Measurements from ENCODE around the gene CAPN8. TPM values are rescaled to one million over a fixed set of nuclear protein-coding genes. Genes with fewer than 3 reads are reported as not detected.

The CAPN8 gene
- total and polyA plus RNA-seq, 4 donors, result 0.08 to 0.16 TPM; not detected in 2

- Histone ChIP-seq H3K27me3 (ENCODE audit: control insufficient read depth in 4 of 4, insufficient read depth in 4 of 4, low read length in 3 of 4) (no peaks in the 10 kb centered on the region), H3K36me3 (ENCODE audit: control insufficient read depth in 4 of 4, insufficient read depth in 3 of 4, low read depth in 1 of 4, low read length in 3 of 4) (no peaks in the 10 kb centered on the region), H3K27ac (ENCODE audit: low read depth in 1 of 2, low read length in 2 of 2) (no peak overlapping the region), H3K4me3 (ENCODE audit: low read depth in 1 of 3, low read length in 3 of 3) (no peak overlapping the region), H3K4me1 (ENCODE audit: control insufficient read depth in 4 of 4, insufficient read depth in 4 of 4, low read length in 3 of 4) (peaks cover 6 to 27% (median 21%) of the 10 kb centered on the region in 4 donors), H3K9me3 (ENCODE audit: control insufficient read depth in 4 of 4, low read length in 3 of 4) (no peaks in the 10 kb centered on the region), H3K9ac (ENCODE audit: low read depth in 1 of 2, low read length in 2 of 2) (no peak overlapping the region)
- TF ChIP-seq NR2F2 (IDR thresholded peaks at IDR 0.05) (peak; percentile 9), HNF4A (conservative IDR thresholded peaks at IDR 0.05) (no peak)
- 84% methylated on average over 4 of the region's 4 CpGs for WGBS
- DNase-seq (ENCODE audit: low spot score), result no peak
These were observed 48.0 kb downstream of the CAPN8 start for GRCh38 chr1:223617323-223618070.

GRCh38 chr1:223616586-223616985 is 48.9 kb downstream of the CAPN8 start:
- 94% methylated on average over 4 of the region's 4 CpGs for WGBS
- H3K9ac ChIP-seq (ENCODE audit: low read depth in 1 of 2, low read length in 2 of 2), result no peak overlapping the region
- no peak for TF ChIP-seq HNF4A (conservative IDR thresholded peaks at IDR 0.05)

GRCh38 chr1:223611936-223612335 is 53.6 kb downstream of the CAPN8 start:
- TF ChIP-seq HNF4A (conservative IDR thresholded peaks at IDR 0.05), result no peak
- TF ChIP-seq NR2F2 (IDR thresholded peaks at IDR 0.05), result no peak
- no peak for TF ChIP-seq HNF4G (IDR thresholded peaks at IDR 0.05)
- Histone ChIP-seq H3K4me1 (ENCODE audit: control insufficient read depth in 4 of 4, insufficient read depth in 4 of 4, low read length in 3 of 4) (no peaks in the 10 kb centered on the region), H3K36me3 (ENCODE audit: control insufficient read depth in 4 of 4, insufficient read depth in 3 of 4, low read depth in 1 of 4, low read length in 3 of 4) (no peaks in the 10 kb centered on the region), H3K27me3 (ENCODE audit: control insufficient read depth in 4 of 4, insufficient read depth in 4 of 4, low read length in 3 of 4) (no peaks in the 10 kb centered on the region), H3K27ac (ENCODE audit: low read depth in 1 of 2, low read length in 2 of 2) (no peak overlapping the region), H3K9ac (ENCODE audit: low read depth in 1 of 2, low read length in 2 of 2) (no peak overlapping the region), H3K9me3 (ENCODE audit: control insufficient read depth in 4 of 4, low read length in 3 of 4) (no peaks in the 10 kb centered on the region), H3K4me3 (ENCODE audit: low read depth in 1 of 3, low read length in 3 of 3) (no peak overlapping the region)
- 42% methylated on average over 1 of the region's 1 CpG for WGBS
- DNase-seq (ENCODE audit: low spot score), result no peak

More at GRCh38 chr1:223616586-223616985, 48.9 kb downstream of the CAPN8 start:
- no peak for DNase-seq (ENCODE audit: low spot score)
- no peak overlapping the region for H3K27ac ChIP-seq (ENCODE audit: low read depth in 1 of 2, low read length in 2 of 2)
- H3K36me3 ChIP-seq (ENCODE audit: control insufficient read depth in 4 of 4, insufficient read depth in 3 of 4, low read depth in 1 of 4, low read length in 3 of 4), result no peaks in the 10 kb centered on the region
- H3K27me3 ChIP-seq (ENCODE audit: control insufficient read depth in 4 of 4, insufficient read depth in 4 of 4, low read length in 3 of 4), result no peaks in the 10 kb centered on the region
- peaks cover 2 to 19% (median 15%) of the 10 kb centered on the region in 4 donors for H3K4me1 ChIP-seq (ENCODE audit: control insufficient read depth in 4 of 4, insufficient read depth in 4 of 4, low read length in 3 of 4)
- no peaks in the 10 kb centered on the region for H3K9me3 ChIP-seq (ENCODE audit: control insufficient read depth in 4 of 4, low read length in 3 of 4)
- H3K4me3 ChIP-seq (ENCODE audit: low read depth in 1 of 3, low read length in 3 of 3), result no peak overlapping the region

DNA sequence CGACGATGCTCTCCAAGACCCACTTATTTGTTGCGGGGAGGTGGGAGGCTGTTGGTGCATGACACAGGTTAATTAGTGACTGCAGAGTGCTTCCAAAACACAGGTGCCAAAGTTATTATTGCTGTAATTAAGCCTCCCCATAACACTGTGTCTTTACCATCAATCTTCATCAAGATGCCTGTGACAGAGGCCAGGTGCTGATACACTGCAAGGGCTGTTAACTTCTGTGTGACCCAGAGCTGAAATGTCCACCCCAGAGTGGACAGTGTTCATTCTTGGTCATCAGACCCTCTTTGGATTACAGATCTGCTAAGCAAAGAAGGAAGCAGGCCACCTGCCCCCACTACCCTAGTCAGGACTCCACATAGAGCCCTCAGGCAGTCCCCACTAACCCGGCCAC is 55.5 kb downstream of the CAPN8 start:
- no peak for DNase-seq (ENCODE audit: low spot score)
- no peaks in the 10 kb centered on the region for H3K27me3 ChIP-seq (ENCODE audit: control insufficient read depth in 4 of 4, insufficient read depth in 4 of 4, low read length in 3 of 4)
- 97% methylated on average over 4 of the region's 4 CpGs for WGBS
- TF ChIP-seq, protein P1, sequence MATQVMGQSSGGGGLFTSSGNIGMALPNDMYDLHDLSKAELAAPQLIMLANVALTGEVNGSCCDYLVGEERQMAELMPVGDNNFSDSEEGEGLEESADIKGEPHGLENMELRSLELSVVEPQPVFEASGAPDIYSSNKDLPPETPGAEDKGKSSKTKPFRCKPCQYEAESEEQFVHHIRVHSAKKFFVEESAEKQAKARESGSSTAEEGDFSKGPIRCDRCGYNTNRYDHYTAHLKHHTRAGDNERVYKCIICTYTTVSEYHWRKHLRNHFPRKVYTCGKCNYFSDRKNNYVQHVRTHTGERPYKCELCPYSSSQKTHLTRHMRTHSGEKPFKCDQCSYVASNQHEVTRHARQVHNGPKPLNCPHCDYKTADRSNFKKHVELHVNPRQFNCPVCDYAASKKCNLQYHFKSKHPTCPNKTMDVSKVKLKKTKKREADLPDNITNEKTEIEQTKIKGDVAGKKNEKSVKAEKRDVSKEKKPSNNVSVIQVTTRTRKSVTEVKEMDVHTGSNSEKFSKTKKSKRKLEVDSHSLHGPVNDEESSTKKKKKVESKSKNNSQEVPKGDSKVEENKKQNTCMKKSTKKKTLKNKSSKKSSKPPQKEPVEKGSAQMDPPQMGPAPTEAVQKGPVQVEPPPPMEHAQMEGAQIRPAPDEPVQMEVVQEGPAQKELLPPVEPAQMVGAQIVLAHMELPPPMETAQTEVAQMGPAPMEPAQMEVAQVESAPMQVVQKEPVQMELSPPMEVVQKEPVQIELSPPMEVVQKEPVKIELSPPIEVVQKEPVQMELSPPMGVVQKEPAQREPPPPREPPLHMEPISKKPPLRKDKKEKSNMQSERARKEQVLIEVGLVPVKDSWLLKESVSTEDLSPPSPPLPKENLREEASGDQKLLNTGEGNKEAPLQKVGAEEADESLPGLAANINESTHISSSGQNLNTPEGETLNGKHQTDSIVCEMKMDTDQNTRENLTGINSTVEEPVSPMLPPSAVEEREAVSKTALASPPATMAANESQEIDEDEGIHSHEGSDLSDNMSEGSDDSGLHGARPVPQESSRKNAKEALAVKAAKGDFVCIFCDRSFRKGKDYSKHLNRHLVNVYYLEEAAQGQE (IDR thresholded peaks at IDR 0.05), result no peak
- TF ChIP-seq RAD21 (IDR thresholded peaks at IDR 0.05) (no peak), EGR1 (IDR thresholded peaks at IDR 0.05; ENCODE audit: low read depth in 2 of 2) (no peak), HNF4A (conservative IDR thresholded peaks at IDR 0.05) (no peak), YY1 (IDR thresholded peaks at IDR 0.05) (no peak), GABPA (IDR thresholded peaks at IDR 0.05 in 1 of 2, conservative IDR thresholded peaks at IDR 0.05 in 1 of 2) (no peak)
- TF ChIP-seq, protein P2, sequence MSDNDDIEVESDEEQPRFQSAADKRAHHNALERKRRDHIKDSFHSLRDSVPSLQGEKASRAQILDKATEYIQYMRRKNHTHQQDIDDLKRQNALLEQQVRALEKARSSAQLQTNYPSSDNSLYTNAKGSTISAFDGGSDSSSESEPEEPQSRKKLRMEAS (IDR thresholded peaks at IDR 0.05), result no peak
- no peaks in the 10 kb centered on the region for H3K36me3 ChIP-seq (ENCODE audit: control insufficient read depth in 4 of 4, insufficient read depth in 3 of 4, low read depth in 1 of 4, low read length in 3 of 4)
- no peak overlapping the region for H3K27ac ChIP-seq (ENCODE audit: low read depth in 1 of 2, low read length in 2 of 2)
- H3K4me3 ChIP-seq (ENCODE audit: low read depth in 1 of 3, low read length in 3 of 3), result no peak overlapping the region
- no peak overlapping the region for H3K9ac ChIP-seq (ENCODE audit: low read depth in 1 of 2, low read length in 2 of 2)
- no peaks in the 10 kb centered on the region for H3K4me1 ChIP-seq (ENCODE audit: control insufficient read depth in 4 of 4, insufficient read depth in 4 of 4, low read length in 3 of 4)
- no peaks in the 10 kb centered on the region for H3K9me3 ChIP-seq (ENCODE audit: control insufficient read depth in 4 of 4, low read length in 3 of 4)
